HG03060 (cell line): ENCODE measurements around the gene SNX32.

Experiments used
- ATAC-seq: cut with Tn5 transposase; IDR thresholded peaks from one replicate; pipeline ENCODE4 v1.9.1; 2021; ENCODE audit warnings: low read depth, moderate number of reproducible peaks; ENCODE audit not compliant: unreplicated experiment

Gene SNX32

DNA sequence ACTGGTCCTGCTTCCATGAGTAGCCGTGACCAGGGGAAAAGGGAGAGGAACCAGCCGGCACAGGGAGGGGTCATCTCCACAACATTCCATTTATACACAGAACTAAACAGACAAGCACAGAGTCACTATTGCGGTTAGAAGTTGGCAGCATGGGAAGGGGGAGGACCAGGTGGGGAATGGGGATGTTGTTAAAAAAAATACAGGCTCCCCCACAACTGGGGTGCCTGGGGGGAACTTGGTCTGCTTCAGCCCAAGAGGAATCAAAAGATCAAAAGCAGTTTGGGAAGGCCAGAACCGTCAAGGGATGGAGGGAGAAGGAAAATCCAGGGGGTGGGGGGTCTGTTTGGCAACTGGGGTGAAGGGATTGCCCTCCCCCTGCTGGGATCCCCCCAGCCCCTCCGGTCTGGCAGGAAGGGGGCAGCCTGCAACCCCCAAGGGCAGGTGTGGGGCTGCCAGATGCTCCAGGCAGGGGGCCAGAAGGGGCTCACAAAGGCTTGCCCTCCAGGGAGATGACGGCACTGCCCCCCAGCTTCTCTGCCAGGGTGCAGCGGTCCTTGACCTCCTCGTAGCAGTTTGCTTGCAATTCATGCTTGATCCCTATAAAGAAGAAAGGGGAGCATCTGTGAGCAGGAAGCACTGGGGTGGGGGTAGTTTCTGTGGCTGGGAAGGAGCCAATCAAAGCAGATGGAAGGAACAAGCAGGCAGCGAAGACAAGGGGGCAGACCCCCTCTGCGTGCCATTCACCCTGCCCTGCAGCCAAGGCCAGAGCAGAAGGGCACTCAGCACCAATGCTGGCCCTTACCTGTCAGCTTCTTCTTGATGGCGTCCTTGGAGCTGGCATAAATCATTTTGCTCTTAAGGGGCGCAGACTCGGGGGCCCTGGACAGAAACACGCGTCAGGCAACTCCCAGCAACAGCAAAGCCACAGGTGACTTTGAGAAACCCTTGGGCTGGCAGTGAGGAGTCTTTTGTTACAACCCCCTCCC is 21.4 kb downstream of the SNX32 start:
- no peak for ATAC-seq

- ATAC-seq, result no peak
Measured at GRCh38 chr11:65855927-65856363, 22.2 kb downstream of the SNX32 start.

GRCh38 chr11:65856689-65857499 is 23.1 kb downstream of the SNX32 start:
- ATAC-seq, result no peak

DNA sequence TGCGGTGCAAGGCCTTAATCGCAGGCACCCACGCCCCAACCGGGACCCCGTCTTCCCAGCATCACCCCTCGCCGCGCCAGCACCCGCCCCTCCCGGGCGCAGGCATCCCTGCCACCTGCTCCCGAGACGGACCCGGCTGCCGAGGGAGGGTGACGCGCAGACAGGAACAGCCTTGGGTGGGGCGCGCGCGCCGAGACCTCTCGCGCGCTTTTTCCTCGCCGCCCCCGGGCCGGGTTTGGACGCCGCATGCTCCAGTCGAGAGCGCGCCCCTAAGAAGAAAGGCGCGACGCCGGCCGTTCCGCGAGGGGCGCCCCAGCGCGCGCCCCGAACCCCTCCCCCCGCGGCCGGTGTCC is 23.7 kb downstream of the SNX32 start:
- ATAC-seq, result no peak

DNA sequence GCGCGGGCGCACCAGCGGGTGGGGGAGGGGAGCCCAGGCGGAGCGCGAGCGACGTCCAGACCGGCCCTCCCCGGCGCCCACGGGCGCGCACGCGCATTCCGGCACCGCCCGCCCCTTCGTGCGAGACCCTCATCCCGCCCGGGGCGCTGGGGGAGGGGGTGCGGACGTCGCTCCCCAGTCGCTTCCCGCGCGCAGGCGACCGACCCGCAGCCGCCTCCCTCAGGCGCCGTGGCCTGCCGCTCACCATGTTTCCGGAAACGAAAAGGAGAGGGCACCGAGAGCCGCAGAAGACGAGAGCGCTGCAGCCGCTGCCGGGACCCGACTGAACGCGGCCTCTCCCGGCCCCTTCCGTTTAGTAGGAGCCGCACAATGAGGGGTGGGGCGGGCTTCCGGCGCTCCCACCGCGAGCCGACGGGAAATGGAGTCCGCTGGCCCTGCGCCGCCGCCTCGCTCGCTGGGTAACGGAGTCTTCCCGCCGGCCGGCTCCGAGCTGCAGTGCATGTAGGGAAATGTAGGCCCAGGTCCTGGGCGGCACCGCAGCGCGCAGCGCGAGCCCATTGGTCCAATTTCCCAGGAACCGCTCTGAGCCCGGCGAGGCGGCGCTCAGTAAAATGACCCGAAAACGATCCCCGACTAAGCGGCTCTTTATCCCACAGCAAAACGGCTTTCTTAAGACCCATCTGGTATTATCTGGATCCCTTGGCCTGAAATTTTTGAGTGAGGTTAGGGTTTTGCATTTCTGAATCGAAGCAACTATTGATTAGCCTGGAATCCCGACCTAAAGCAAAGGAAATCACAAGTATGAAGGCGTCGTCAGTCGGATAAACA is 24.3 kb downstream of the SNX32 start, which contains the start of gene CFL1:
Gene CFL1, minus strand, starts transcription at position 328 of the 828 bp plus-strand sequence. Its CDS starts 81 bp downstream, at position 247.
- peak; percentile 30 for ATAC-seq

- ATAC-seq, result no peak
Measured at GRCh38 chr11:65858681-65859087, 24.9 kb downstream of the SNX32 start.

DNA sequence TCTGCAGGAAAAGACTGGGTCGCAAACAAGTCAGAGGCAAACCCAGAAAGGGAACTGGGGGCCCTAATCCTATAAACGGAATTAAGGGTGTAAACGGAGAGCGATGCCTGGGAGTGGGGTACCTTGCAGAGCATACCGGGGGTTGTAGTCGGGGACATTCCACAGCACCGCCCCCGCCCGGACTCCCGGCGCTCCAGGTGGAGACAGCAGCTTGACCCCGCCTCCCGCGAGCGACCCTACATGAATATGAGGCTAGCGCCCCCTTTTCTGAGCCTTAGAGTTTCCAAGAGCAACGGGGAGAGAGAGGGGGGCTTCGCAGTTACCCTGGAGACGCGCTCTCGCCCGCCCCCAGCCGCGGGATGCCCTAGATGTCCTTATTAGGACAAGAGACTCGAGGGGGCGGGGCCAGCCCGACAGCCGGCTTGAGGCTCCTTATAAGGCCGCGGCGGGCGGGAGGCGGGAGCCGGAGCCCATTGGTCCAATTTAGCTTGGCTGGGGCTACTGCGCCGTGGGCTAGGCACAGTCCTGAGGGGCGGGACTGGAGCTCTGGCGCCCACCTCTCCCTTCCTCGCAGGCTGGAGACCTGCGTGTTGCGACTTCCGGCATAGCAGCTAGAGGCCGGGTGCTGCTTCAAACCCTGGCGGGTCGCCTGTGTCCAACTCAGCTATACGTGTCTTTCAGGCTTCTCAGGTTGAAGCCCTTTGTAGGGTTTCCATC is 25.5 kb downstream of the SNX32 start:
- ATAC-seq, result peak; percentile 39

DNA sequence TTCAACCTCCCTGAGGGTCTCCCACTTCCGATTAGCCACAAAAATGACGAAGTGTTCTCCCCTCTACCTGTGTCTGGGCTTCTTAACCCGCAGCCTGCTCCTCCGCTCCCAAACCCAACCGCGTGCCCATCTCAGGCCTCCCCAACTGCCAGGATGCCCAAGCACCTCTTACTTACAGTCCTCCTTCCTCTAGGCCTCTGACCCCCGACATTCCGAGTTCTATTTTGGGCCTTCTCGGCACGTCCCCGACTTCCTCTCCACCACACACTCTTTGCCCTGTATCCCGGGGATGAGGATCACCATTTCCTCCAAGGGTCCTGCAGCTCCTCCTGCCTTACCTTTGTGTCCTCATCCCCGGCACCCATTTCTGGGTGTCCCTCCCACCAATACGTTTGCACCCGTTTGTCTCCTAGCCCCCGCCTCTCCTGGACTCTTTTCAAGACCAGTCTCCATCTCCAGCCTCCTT is 26.1 kb downstream of the SNX32 start:
- ATAC-seq, result no peak

DNA sequence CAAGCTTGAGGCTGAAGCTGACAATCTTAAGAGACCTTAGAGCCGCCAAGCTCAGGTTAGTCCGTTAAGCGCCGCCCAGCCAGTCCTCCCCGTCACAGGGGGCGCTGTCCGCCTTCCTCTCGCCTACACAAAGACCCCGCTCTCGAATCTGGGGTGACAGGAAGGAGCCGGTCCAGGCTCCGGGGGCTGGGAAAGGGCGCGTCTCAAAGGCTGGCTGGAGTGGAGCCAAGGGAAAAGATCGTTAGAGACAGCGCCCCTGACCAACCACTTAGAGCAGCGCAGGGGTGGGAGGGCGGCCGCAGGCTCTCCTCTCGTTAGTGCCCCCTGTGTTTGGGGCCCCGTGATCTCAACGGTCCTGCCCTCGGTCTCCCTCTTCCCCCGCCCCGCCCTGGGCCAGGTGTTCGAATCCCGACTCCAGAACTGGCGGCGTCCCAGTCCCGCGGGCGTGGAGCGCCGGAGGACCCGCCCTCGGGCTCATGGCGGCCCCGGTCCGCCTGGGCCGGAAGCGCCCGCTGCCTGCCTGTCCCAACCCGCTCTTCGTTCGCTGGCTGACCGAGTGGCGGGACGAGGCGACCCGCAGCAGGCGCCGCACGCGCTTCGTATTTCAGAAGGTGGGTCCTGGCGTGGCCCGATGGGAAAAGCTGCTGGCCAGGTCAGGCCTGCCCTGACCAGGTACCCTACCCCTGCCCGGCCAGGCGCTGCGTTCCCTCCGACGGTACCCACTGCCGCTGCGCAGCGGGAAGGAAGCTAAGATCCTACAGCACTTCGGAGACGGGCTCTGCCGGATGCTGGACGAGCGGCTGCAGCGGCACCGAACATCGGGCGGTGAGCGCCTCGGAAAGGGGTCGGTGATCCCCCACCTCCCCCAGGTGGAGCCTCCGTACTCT is 26.8 kb downstream of the SNX32 start, which contains the start of gene MUS81:
Gene MUS81, plus strand, starts transcription at position 156 of the 887 bp plus-strand sequence. Its CDS starts 321 bp downstream, at position 477.
- peak; percentile 18 for ATAC-seq

- ATAC-seq, result no peak
Measured at GRCh38 chr11:65861165-65861505, 27.4 kb downstream of the SNX32 start.

GRCh38 chr11:65861533-65862183 is 27.9 kb downstream of the SNX32 start:
- no peak for ATAC-seq

- no peak for ATAC-seq
Measured at GRCh38 chr11:65862191-65862735, 28.5 kb downstream of the SNX32 start.

- ATAC-seq, result no peak
Measured at GRCh38 chr11:65862941-65863888, 29.5 kb downstream of the SNX32 start.

DNA sequence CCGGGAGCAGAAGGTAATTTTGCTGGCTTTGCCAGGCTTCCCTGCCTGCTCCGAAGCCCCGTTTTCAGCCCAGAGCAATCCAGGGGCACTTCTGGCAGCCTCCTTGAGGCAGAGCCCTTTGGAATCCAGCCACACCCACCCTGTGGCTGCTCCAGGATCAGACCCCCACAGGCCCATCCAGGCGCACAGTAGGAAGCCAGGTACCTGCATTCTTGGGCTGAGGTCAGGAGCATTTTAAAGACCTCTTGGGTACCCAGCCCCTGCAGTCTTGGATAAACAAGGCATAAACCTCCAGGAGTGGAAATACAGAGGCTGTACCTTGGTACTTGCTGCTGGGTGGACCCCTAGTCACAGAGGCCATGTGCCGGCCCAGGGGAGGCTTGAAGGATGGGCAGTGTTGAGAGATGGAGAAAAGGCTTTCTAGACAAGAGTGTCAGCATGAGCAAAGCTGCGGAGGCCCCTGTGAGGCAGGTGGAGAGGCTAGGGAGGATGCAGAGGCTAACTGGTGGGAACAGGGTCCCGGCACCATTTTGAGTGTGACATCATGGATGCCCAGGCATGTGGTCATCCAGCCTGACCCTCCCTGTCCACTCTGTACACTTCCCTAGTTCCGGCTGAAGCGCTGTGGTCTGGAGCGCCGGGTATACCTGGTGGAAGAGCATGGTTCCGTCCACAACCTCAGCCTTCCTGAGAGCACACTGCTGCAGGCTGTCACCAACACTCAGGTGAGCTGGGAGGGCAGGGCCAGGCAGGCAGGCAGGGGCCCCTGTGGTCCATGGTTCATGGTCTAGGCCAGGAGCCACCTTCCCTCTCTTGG is 30.3 kb downstream of the SNX32 start:
- ATAC-seq, result no peak

- no peak for ATAC-seq
Measured at GRCh38 chr11:65864706-65865471, 31.1 kb downstream of the SNX32 start.
